ENCODE data around the gene SCNN1B. TPM values are rescaled to one million over a fixed set of nuclear protein-coding genes. Genes with fewer than 3 reads are reported as not detected.

SCNN1B gene
- polyA plus RNA-seq, 2 donors, result 46.0 to 99.9 TPM

- peak overlapping the region; percentile 98 to 99 for H3K27ac ChIP-seq (ENCODE audit: low read depth in 2 of 2, low read length in 1 of 2)
- WGBS, 2 donors, result 16 to 29% methylated on average over 11 of the region's 11 CpGs
- H3K9me3 ChIP-seq (ENCODE audit: control insufficient read depth in 2 of 2, insufficient read depth in 1 of 2, low read depth in 1 of 2, low read length in 1 of 2), result no peaks in the 10 kb centered on the region
Measured at GRCh38 chr16:23423496-23424049, 121.5 kb downstream of the SCNN1B start.

GRCh38 chr16:23424292-23424958 is 122.3 kb downstream of the SCNN1B start:
- Histone ChIP-seq H3K36me3 (ENCODE audit: control insufficient read depth in 2 of 2, insufficient read depth in 2 of 2, low read length in 1 of 2) (peaks cover 0 to 2% of the 10 kb centered on the region in 2 donors), H3K27me3 (ENCODE audit: control insufficient read depth in 1 of 2, insufficient read depth in 2 of 2, low read length in 2 of 2) (no peaks in the 10 kb centered on the region), H3K9me3 (ENCODE audit: control insufficient read depth in 2 of 2, insufficient read depth in 1 of 2, low read depth in 1 of 2, low read length in 1 of 2) (no peaks in the 10 kb centered on the region), H3K4me1 (ENCODE audit: control insufficient read depth in 2 of 2, insufficient read depth in 2 of 2, low read length in 1 of 2) (peaks cover 0 to 4% of the 10 kb centered on the region in 2 donors), H3K27ac (ENCODE audit: low read depth in 2 of 2, low read length in 1 of 2) (peak overlapping the region; percentile 98 to 99), H3K4me3 (ENCODE audit: low read depth in 1 of 2, low read length in 2 of 2) (no peak overlapping the region)
- WGBS, 2 donors, result 47 to 58% methylated on average over 14 of the region's 14 CpGs

More at GRCh38 chr16:23423496-23424049, 121.5 kb downstream of the SCNN1B start:
- Histone ChIP-seq H3K4me3 (ENCODE audit: low read depth in 1 of 2, low read length in 2 of 2) (no peak overlapping the region), H3K4me1 (ENCODE audit: control insufficient read depth in 2 of 2, insufficient read depth in 2 of 2, low read length in 1 of 2) (peaks cover 0 to 4% of the 10 kb centered on the region in 2 donors), H3K36me3 (ENCODE audit: control insufficient read depth in 2 of 2, insufficient read depth in 2 of 2, low read length in 1 of 2) (peaks cover 0 to 2% of the 10 kb centered on the region in 2 donors), H3K27me3 (ENCODE audit: control insufficient read depth in 1 of 2, insufficient read depth in 2 of 2, low read length in 2 of 2) (no peaks in the 10 kb centered on the region)

- Histone ChIP-seq H3K9me3 (ENCODE audit: control insufficient read depth in 2 of 2, insufficient read depth in 1 of 2, low read depth in 1 of 2, low read length in 1 of 2) (no peaks in the 10 kb centered on the region), H3K27me3 (ENCODE audit: control insufficient read depth in 1 of 2, insufficient read depth in 2 of 2, low read length in 2 of 2) (no peaks in the 10 kb centered on the region), H3K4me3 (ENCODE audit: low read depth in 1 of 2, low read length in 2 of 2) (no peak overlapping the region), H3K36me3 (ENCODE audit: control insufficient read depth in 2 of 2, insufficient read depth in 2 of 2, low read length in 1 of 2) (peaks cover 0 to 2% of the 10 kb centered on the region in 2 donors), H3K4me1 (ENCODE audit: control insufficient read depth in 2 of 2, insufficient read depth in 2 of 2, low read length in 1 of 2) (peaks cover 0 to under 1% of the 10 kb centered on the region in 2 donors), H3K27ac (ENCODE audit: low read depth in 2 of 2, low read length in 1 of 2) (no peak overlapping the region)
- 57 to 72% methylated on average over 2 of the region's 2 CpGs for WGBS, 2 donors
Measured at GRCh38 chr16:23428351-23428750, 126.2 kb downstream of the SCNN1B start.

Other genes with a start within 250 kb of the SCNN1B start
- gene USP31, start 152.8 kb upstream of the SCNN1B start, polyA plus RNA-seq, result 1 to 10 TPM; 3.3 to 6.5 TPM
- gene SCNN1G, start 119.6 kb upstream of the SCNN1B start, polyA plus RNA-seq, result 10 to 100 TPM in 1 of 2 donors, 1 to 10 TPM in 1; 6.1 to 11.2 TPM
- 10 to 100 TPM; 14.2 to 21.2 TPM for gene COG7, start 150.9 kb downstream of the SCNN1B start, polyA plus RNA-seq
- gene GGA2, start 208.2 kb downstream of the SCNN1B start, polyA plus RNA-seq, result 10 to 100 TPM; 12.6 to 15.9 TPM